ENCODE data around the gene PPP6R3. TPM values are rescaled to one million over a fixed set of nuclear protein-coding genes. Genes with fewer than 3 reads are reported as not detected.
A peak's percentile ranks its signal among the peaks of the same experiment; 100 is the strongest.

PPP6R3 gene
- total and polyA plus RNA-seq, 2 of the 13 experiments (the other 11 are each of a cell fraction or from before 2014, with no cell fraction given), result 41.2 to 83.4 TPM

DNA sequence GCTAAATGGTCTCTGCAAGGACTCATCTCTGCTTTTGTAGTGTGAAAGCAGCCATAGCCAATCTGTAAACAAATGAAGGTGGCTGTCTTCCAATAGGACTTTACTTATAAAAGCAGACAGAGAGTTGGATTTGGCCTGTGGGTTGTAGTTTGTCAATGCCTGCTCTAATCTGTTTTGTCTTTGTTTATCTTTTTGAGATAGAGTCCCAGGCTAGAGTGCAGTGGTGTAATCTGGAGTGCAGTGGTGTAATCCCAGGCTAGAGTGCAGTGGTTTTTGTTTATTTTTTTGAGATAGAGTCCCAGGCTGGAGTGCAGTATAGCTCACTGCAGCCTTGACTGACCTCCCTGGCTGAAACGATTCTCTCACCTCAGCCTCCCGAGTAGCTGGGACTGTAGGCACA lies 8.6 kb downstream of the PPP6R3 start (continued):
- TF ChIP-seq FOXP1 (IDR thresholded peaks at IDR 0.05) (peak; percentile 11; the same call in 1 of the 2 replicates), FOXP1 (CRISPR knock-in tag; IDR thresholded peaks at IDR 0.05) (peak; percentile 57; the same call in 1 of the 2 replicates), NR2C2 (CRISPR knock-in tag; IDR thresholded peaks at IDR 0.05; ENCODE audit: borderline replicate concordance) (0 out of 2 replicates have a peak, but pooled peaks have one; percentile 27), NFIC (IDR thresholded peaks at IDR 0.05; ENCODE audit: low read length) (peak; percentile 46; the same call in 1 of the 2 replicates), RFXANK (CRISPR knock-in tag; IDR thresholded peaks at IDR 0.05) (no peak), ZNF101 (CRISPR knock-in tag; IDR thresholded peaks at IDR 0.05; ENCODE audit: borderline replicate concordance, low read depth) (no peak), SOX5 (CRISPR knock-in tag; IDR thresholded peaks at IDR 0.05; ENCODE audit: borderline replicate concordance) (peak; percentile 75; the same call in 1 of the 2 replicates), SAP130 (CRISPR knock-in tag; IDR thresholded peaks at IDR 0.05; ENCODE audit: low read depth) (peak; percentile 40), SMARCE1 (IDR thresholded peaks at IDR 0.05; ENCODE audit: borderline replicate concordance) (no peak), ZNF615 (CRISPR knock-in tag; IDR thresholded peaks at IDR 0.05; ENCODE audit: borderline replicate concordance) (no peak), PHF8 (CRISPR knock-in tag; IDR thresholded peaks at IDR 0.05) (no peak), ZNF17 (CRISPR knock-in tag; IDR thresholded peaks at IDR 0.05) (no peak), FOXJ3 (CRISPR knock-in tag; IDR thresholded peaks at IDR 0.05; ENCODE audit: borderline replicate concordance) (peak; percentile 28; the same call in 1 of the 2 replicates), ZNF75D (CRISPR knock-in tag; IDR thresholded peaks at IDR 0.05; ENCODE audit: borderline replicate concordance) (no peak)
- TF ChIP-seq, protein P1, sequence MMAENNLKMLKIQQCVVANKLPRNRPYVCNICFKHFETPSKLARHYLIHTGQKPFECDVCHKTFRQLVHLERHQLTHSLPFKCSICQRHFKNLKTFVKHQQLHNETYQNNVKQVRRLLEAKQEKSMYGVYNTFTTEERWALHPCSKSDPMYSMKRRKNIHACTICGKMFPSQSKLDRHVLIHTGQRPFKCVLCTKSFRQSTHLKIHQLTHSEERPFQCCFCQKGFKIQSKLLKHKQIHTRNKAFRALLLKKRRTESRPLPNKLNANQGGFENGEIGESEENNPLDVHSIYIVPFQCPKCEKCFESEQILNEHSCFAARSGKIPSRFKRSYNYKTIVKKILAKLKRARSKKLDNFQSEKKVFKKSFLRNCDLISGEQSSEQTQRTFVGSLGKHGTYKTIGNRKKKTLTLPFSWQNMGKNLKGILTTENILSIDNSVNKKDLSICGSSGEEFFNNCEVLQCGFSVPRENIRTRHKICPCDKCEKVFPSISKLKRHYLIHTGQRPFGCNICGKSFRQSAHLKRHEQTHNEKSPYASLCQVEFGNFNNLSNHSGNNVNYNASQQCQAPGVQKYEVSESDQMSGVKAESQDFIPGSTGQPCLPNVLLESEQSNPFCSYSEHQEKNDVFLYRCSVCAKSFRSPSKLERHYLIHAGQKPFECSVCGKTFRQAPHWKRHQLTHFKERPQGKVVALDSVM (CRISPR knock-in tag; IDR thresholded peaks at IDR 0.05), result peak; percentile 94
- TF ChIP-seq, protein P2, sequence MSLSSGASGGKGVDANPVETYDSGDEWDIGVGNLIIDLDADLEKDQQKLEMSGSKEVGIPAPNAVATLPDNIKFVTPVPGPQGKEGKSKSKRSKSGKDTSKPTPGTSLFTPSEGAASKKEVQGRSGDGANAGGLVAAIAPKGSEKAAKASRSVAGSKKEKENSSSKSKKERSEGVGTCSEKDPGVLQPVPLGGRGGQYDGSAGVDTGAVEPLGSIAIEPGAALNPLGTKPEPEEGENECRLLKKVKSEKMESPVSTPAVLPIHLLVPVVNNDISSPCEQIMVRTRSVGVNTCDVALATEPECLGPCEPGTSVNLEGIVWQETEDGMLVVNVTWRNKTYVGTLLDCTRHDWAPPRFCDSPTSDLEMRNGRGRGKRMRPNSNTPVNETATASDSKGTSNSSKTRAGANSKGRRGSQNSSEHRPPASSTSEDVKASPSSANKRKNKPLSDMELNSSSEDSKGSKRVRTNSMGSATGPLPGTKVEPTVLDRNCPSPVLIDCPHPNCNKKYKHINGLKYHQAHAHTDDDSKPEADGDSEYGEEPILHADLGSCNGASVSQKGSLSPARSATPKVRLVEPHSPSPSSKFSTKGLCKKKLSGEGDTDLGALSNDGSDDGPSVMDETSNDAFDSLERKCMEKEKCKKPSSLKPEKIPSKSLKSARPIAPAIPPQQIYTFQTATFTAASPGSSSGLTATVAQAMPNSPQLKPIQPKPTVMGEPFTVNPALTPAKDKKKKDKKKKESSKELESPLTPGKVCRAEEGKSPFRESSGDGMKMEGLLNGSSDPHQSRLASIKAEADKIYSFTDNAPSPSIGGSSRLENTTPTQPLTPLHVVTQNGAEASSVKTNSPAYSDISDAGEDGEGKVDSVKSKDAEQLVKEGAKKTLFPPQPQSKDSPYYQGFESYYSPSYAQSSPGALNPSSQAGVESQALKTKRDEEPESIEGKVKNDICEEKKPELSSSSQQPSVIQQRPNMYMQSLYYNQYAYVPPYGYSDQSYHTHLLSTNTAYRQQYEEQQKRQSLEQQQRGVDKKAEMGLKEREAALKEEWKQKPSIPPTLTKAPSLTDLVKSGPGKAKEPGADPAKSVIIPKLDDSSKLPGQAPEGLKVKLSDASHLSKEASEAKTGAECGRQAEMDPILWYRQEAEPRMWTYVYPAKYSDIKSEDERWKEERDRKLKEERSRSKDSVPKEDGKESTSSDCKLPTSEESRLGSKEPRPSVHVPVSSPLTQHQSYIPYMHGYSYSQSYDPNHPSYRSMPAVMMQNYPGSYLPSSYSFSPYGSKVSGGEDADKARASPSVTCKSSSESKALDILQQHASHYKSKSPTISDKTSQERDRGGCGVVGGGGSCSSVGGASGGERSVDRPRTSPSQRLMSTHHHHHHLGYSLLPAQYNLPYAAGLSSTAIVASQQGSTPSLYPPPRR (CRISPR knock-in tag; IDR thresholded peaks at IDR 0.05; ENCODE audit: borderline replicate concordance), result peak; percentile 63
- TF ChIP-seq, protein P3, sequence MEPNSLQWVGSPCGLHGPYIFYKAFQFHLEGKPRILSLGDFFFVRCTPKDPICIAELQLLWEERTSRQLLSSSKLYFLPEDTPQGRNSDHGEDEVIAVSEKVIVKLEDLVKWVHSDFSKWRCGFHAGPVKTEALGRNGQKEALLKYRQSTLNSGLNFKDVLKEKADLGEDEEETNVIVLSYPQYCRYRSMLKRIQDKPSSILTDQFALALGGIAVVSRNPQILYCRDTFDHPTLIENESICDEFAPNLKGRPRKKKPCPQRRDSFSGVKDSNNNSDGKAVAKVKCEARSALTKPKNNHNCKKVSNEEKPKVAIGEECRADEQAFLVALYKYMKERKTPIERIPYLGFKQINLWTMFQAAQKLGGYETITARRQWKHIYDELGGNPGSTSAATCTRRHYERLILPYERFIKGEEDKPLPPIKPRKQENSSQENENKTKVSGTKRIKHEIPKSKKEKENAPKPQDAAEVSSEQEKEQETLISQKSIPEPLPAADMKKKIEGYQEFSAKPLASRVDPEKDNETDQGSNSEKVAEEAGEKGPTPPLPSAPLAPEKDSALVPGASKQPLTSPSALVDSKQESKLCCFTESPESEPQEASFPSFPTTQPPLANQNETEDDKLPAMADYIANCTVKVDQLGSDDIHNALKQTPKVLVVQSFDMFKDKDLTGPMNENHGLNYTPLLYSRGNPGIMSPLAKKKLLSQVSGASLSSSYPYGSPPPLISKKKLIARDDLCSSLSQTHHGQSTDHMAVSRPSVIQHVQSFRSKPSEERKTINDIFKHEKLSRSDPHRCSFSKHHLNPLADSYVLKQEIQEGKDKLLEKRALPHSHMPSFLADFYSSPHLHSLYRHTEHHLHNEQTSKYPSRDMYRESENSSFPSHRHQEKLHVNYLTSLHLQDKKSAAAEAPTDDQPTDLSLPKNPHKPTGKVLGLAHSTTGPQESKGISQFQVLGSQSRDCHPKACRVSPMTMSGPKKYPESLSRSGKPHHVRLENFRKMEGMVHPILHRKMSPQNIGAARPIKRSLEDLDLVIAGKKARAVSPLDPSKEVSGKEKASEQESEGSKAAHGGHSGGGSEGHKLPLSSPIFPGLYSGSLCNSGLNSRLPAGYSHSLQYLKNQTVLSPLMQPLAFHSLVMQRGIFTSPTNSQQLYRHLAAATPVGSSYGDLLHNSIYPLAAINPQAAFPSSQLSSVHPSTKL (CRISPR knock-in tag; IDR thresholded peaks at IDR 0.05), result peak; percentile 82
- TF ChIP-seq, protein P4, sequence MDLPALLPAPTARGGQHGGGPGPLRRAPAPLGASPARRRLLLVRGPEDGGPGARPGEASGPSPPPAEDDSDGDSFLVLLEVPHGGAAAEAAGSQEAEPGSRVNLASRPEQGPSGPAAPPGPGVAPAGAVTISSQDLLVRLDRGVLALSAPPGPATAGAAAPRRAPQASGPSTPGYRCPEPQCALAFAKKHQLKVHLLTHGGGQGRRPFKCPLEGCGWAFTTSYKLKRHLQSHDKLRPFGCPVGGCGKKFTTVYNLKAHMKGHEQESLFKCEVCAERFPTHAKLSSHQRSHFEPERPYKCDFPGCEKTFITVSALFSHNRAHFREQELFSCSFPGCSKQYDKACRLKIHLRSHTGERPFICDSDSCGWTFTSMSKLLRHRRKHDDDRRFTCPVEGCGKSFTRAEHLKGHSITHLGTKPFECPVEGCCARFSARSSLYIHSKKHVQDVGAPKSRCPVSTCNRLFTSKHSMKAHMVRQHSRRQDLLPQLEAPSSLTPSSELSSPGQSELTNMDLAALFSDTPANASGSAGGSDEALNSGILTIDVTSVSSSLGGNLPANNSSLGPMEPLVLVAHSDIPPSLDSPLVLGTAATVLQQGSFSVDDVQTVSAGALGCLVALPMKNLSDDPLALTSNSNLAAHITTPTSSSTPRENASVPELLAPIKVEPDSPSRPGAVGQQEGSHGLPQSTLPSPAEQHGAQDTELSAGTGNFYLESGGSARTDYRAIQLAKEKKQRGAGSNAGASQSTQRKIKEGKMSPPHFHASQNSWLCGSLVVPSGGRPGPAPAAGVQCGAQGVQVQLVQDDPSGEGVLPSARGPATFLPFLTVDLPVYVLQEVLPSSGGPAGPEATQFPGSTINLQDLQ (CRISPR knock-in tag; IDR thresholded peaks at IDR 0.05), result no peak
